ENCODE data around the gene PTRHD1. TPM values are rescaled to one million over a fixed set of nuclear protein-coding genes. Genes with fewer than 3 reads are reported as not detected.

PTRHD1 gene
- total RNA-seq, 2 experiments from 2014 or later, result 15.3 to 15.7 TPM

DNA sequence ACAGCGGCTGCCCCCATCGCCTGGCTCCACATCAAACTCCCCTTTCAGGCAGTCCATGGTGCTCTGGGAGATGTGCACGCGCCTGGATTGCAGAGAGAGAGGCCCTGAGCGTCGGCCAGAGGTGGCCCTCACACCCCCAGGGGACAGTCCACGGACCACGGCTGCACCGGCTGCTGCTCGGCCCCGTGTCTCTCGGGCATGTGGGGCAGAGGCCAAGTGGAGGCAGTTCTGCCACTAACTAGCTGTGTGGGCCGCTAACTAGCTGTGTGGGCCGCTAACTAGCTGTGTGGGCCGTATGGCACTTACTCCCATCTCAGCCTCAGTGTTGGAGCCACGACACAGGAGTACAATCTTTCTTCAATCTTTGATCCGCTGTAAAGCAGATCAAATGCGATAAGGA, 45.4 kb upstream of the PTRHD1 start:
- DNase-seq (no peak), ATAC-seq (ENCODE audit: poor library complexity) (no peak)
- TF ChIP-seq, protein P1, sequence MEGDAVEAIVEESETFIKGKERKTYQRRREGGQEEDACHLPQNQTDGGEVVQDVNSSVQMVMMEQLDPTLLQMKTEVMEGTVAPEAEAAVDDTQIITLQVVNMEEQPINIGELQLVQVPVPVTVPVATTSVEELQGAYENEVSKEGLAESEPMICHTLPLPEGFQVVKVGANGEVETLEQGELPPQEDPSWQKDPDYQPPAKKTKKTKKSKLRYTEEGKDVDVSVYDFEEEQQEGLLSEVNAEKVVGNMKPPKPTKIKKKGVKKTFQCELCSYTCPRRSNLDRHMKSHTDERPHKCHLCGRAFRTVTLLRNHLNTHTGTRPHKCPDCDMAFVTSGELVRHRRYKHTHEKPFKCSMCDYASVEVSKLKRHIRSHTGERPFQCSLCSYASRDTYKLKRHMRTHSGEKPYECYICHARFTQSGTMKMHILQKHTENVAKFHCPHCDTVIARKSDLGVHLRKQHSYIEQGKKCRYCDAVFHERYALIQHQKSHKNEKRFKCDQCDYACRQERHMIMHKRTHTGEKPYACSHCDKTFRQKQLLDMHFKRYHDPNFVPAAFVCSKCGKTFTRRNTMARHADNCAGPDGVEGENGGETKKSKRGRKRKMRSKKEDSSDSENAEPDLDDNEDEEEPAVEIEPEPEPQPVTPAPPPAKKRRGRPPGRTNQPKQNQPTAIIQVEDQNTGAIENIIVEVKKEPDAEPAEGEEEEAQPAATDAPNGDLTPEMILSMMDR (IDR thresholded peaks at IDR 0.05), result no peak
- H3K9me3 ChIP-seq (ENCODE audit: control insufficient read depth in 1 of 2, insufficient read depth in 1 of 2, low read length in 2 of 2), result no peaks in the 10 kb centered on the region
- ChIA-PET CTCF (interaction anchor here (0.7 kb wide), 1 partner anchor 524 kb away, joined by 3 read pairs; no protein-coding TSS in a partner anchor), POLR2A (no interaction called here)
- Mint-ChIP-seq H3K36me3 (ENCODE audit: low read depth) (peaks cover 21% of the 10 kb centered on the region), H3K27ac (no peak overlapping the region), H3K9me3 (no peaks in the 10 kb centered on the region), H3K27me3 (no peaks in the 10 kb centered on the region), H3K4me1 (ENCODE audit: low read depth) (no peaks in the 10 kb centered on the region), H3K4me3 (no peak overlapping the region)
- no peaks in the 10 kb centered on the region for H3K27me3 ChIP-seq (ENCODE audit: control insufficient read depth in 1 of 2, insufficient read depth in 2 of 2, low read length in 2 of 2)
- H3K4me3 ChIP-seq (ENCODE audit: low read length), result no peak overlapping the region
- H3K27ac ChIP-seq (ENCODE audit: low read depth in 1 of 2, low read length in 2 of 2), result no peak overlapping the region
- H3K36me3 ChIP-seq (ENCODE audit: insufficient read depth, low read length), result peaks cover 38% of the 10 kb centered on the region
- H3K4me1 ChIP-seq (ENCODE audit: insufficient read depth, low read length), result no peaks in the 10 kb centered on the region
- intact Hi-C loops (cut with DNase I, micrococcal nuclease), result no loop called here

DNA sequence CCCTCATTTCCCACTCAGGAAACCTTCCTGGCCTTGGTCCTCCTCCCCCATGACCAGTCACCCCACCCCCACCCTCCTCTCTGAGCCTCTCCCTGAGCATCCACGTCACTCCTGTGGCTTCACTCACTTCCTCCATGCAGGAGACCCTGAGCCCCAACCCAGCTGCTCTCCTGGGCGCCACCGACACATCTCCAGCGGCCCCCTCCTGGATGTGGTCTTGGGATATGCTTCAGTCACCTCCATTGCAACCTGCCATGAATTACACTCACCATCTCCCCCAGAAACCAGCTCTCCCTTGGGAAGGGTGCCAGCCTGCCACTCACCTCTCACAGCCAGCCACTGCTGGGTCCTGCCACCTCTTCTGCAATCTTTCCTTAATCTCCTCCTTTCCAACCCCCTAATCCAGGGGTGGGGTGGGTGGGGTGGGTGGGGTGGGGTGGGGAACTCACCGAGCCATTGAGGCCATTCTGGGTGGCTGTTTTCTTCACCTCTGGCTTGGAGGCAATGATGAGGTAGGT, 44.9 kb upstream of the PTRHD1 start:
- TF ChIP-seq, protein P1 (IDR thresholded peaks at IDR 0.05), result no peak
- POLR2A ChIA-PET, result no interaction called here
- Mint-ChIP-seq H3K36me3 (ENCODE audit: low read depth) (peaks cover 25% of the 10 kb centered on the region), H3K4me1 (ENCODE audit: low read depth) (no peaks in the 10 kb centered on the region), H3K4me3 (no peak overlapping the region), H3K9me3 (no peaks in the 10 kb centered on the region), H3K27me3 (no peaks in the 10 kb centered on the region), H3K27ac (no peak overlapping the region)
- Histone ChIP-seq H3K4me3 (ENCODE audit: low read length) (no peak overlapping the region), H3K4me1 (ENCODE audit: insufficient read depth, low read length) (no peaks in the 10 kb centered on the region), H3K27ac (ENCODE audit: low read depth in 1 of 2, low read length in 2 of 2) (no peak overlapping the region), H3K36me3 (ENCODE audit: insufficient read depth, low read length) (peaks cover 38% of the 10 kb centered on the region), H3K27me3 (ENCODE audit: control insufficient read depth in 1 of 2, insufficient read depth in 2 of 2, low read length in 2 of 2) (no peaks in the 10 kb centered on the region), H3K9me3 (ENCODE audit: control insufficient read depth in 1 of 2, insufficient read depth in 1 of 2, low read length in 2 of 2) (no peaks in the 10 kb centered on the region)
- DNase-seq (no peak), ATAC-seq (ENCODE audit: poor library complexity) (no peak)
- CTCF ChIA-PET, result interaction anchor here (0.7 to 1.2 kb wide), 2 partner anchors 10 to 524 kb away, joined by 3 read pairs; no protein-coding TSS in a partner anchor
- intact Hi-C loops (cut with DNase I, micrococcal nuclease), result no loop called here

DNA sequence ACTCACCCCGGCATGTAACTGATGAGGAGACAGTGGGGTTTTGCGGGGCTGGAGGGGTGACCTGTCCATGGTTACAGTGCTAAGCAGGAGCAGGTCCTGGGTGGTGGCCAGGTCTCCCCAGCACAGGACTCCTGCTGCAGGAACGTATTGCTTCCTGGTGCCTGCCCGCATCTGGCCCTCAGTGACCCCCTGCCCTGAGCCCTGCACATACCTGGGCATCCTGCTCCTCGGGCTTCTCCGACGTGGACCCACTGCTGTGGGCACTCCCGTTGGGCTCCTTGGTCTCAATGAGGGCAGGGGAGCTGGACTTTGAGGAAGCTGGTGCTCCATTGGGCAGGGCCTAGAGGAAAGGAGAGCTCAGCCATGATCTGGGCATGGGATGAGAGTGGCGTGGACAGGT, 43.5 kb upstream of the PTRHD1 start:
- ChIA-PET POLR2A (no interaction called here), CTCF (interaction anchor here (1.2 kb wide), 1 partner anchor 9 kb away, joined by 3 read pairs; no protein-coding TSS in a partner anchor)
- H3K36me3 Mint-ChIP-seq (ENCODE audit: low read depth), result peaks cover 25% of the 10 kb centered on the region
- Histone ChIP-seq H3K27ac (ENCODE audit: low read depth in 1 of 2, low read length in 2 of 2) (no peak overlapping the region), H3K4me1 (ENCODE audit: insufficient read depth, low read length) (no peaks in the 10 kb centered on the region), H3K4me3 (ENCODE audit: low read length) (no peak overlapping the region), H3K36me3 (ENCODE audit: insufficient read depth, low read length) (peaks cover 37% of the 10 kb centered on the region), H3K27me3 (ENCODE audit: control insufficient read depth in 1 of 2, insufficient read depth in 2 of 2, low read length in 2 of 2) (no peaks in the 10 kb centered on the region), H3K9me3 (ENCODE audit: control insufficient read depth in 1 of 2, insufficient read depth in 1 of 2, low read length in 2 of 2) (no peaks in the 10 kb centered on the region)
- DNase-seq (no peak), ATAC-seq (ENCODE audit: poor library complexity) (no peak)
- no peak overlapping the region for H3K4me3 Mint-ChIP-seq
- no peaks in the 10 kb centered on the region for H3K9me3 Mint-ChIP-seq
- H3K27ac Mint-ChIP-seq, result no peak overlapping the region
- no peaks in the 10 kb centered on the region for H3K4me1 Mint-ChIP-seq (ENCODE audit: low read depth)
- intact Hi-C loops (cut with DNase I, micrococcal nuclease), result no loop called here
- no peaks in the 10 kb centered on the region for H3K27me3 Mint-ChIP-seq
- TF ChIP-seq, protein P1 (IDR thresholded peaks at IDR 0.05), result no peak

Measured in CD4-positive, alpha-beta T cell (primary cell).